K562 (cell line): ENCODE measurements around the gene ISYNA1. TPM values are rescaled to one million over a fixed set of nuclear protein-coding genes. Genes with fewer than 3 reads are reported as not detected.

Experiments used
- CEBPZ ChIP-seq: fragments of 150-350 bp; IDR thresholded peaks from 2 replicates; pipeline ENCODE4 v1.6.1; 2014; ENCODE audit warnings: low read depth, mild to moderate bottlenecking, low read length, borderline replicate concordance
- CTCF ChIP-seq, 3 experiments: IDR thresholded peaks in 2 of 3; conservative IDR thresholded peaks in 1 of 3; 2 replicates each; pipeline ENCODE4 v1.5.1; 2011 to 2012; ENCODE audit warnings: low read length in 3 of 3, mild to moderate bottlenecking in 3 of 3, control low read depth in 2 of 3, improper control_type of control experiment in 1 of 3, inconsistent platforms in 1 of 3, low read depth in 1 of 3, mixed read lengths in 1 of 3, moderate library complexity in 1 of 3; ENCODE audit not compliant: insufficient read depth in 2 of 3
- POLR2G ChIP-seq: fragments of 200-400 bp; formaldehyde crosslinking; IDR thresholded peaks from 2 replicates; pipeline ENCODE4 v1.6.1; 2017; ENCODE audit warnings: low read depth, mild to moderate bottlenecking, antibody characterized with exemption, low read length, moderate library complexity
- RFX7 ChIP-seq: fragments of 250-450 bp; sonication (Bioruptor Pico); IDR thresholded peaks from 2 replicates; pipeline ENCODE4 v1.5.1; 2021; ENCODE audit warnings: mild to moderate bottlenecking
- SMAD4 ChIP-seq: fragments of 250-450 bp; sonication (Bioruptor Pico); conservative IDR thresholded peaks from 2 replicates; pipeline ENCODE4 v1.8.0; 2021; ENCODE audit warnings: inconsistent platforms, mild to moderate bottlenecking, moderate library complexity
- polyA plus RNA-seq, 8 experiments: library from polyadenylated mRNA; depleted of rRNA in 4 of 8; stranded (reverse) in 5 of 8; unstranded in 3 of 8; fragments of >200 nt; fragmentation: Nextera tagmentation in 2 of 8; fragmentation: Illumina TruSeq in 1 of 8; extraction: Ambion mirVana in 2 of 8; extraction: Trizol in 1 of 8; gene quantifications; 2 replicates each; pipeline versions ENCODE4 v1.2.1 to v1.2.3, GENCODE V29; 2011 to 2014; ENCODE audit warnings: inconsistent platforms in 1 of 8, missing spikeins in 1 of 8
- total RNA-seq, 7 experiments: library from RNA; depleted of rRNA in 6 of 7; stranded (reverse); fragments of >200 nt in 6 of 7; fragmentation: Illumina TruSeq in 2 of 7; extraction: Trizol in 2 of 7; gene quantifications; 2 replicates each; pipeline versions ENCODE4 v1.2.1 to v1.2.3, GENCODE V29; 2011 to 2021; ENCODE audit warnings: low replicate concordance in 1 of 7
- TF ChIP-seq, protein P1 (sequence below): sonication (generic); formaldehyde crosslinking; IDR thresholded peaks from 2 replicates; pipeline ENCODE4 v1.8.1; 2023; ENCODE audit warnings: mild to moderate bottlenecking, missing genetic modification reagents
- TF ChIP-seq, protein P2 (sequence below), 2 experiments: fragments of 450-650 bp; IDR thresholded peaks; 2 replicates each; pipeline ENCODE4 v1.6.1; 2018; ENCODE audit warnings: mild to moderate bottlenecking in 2 of 2, low read depth in 1 of 2; ENCODE audit not compliant: partially characterized antibody in 2 of 2

ISYNA1 gene
- total and polyA plus RNA-seq, 9 of the 15 experiments (the other 6 are each of a cell fraction or from before 2014, with no cell fraction given) = 21.8 to 460 (median 93.2) TPM

DNA sequence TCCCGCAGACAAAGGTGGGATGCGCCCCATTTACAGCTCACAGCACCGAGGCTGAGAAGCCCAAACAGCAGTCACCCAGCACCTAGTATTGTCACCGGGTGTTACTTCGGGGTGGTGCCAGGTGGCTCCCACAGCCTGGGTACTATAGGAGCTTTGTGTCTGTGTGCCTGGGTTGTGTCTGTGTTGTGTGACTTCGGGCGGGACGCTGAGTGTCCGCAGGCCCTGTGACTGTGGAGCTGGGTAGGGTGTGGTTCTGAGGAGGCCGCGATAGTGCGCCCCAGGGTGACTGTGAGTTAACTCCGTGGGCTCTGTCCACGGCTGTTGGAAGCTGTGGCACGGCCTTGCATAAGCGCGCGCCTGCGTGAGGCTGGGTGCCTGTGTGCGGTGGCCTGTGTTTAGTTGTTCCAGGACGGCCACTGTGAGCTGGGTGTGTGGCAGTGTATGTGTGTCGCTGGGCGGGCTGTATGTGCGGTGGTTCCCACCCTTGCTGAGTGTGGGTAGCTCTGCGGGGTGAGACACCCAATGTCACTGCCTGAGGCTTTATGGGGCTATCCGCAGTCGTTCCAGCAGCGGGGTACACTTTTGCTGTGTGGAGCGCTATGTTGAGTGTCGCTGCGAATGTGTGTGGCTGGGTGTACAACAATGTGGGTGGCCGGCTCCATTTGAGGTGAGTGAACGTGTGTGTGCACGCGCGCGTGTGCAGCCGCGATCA, 19.3 kb downstream of the ISYNA1 start (continued):
- TF ChIP-seq POLR2G (peak; percentile 73), SMAD4 (peak; percentile 40), CEBPZ (no peak), RFX7 (CRISPR knock-in tag) (no peak), CTCF (IDR thresholded peaks at IDR 0.05 in 2 of 3, conservative IDR thresholded peaks at IDR 0.05 in 1 of 3; ENCODE audit: insufficient read depth in 2 of 3, low read depth in 1 of 3, low read length in 3 of 3) (no peak)
- TF ChIP-seq, protein P1, sequence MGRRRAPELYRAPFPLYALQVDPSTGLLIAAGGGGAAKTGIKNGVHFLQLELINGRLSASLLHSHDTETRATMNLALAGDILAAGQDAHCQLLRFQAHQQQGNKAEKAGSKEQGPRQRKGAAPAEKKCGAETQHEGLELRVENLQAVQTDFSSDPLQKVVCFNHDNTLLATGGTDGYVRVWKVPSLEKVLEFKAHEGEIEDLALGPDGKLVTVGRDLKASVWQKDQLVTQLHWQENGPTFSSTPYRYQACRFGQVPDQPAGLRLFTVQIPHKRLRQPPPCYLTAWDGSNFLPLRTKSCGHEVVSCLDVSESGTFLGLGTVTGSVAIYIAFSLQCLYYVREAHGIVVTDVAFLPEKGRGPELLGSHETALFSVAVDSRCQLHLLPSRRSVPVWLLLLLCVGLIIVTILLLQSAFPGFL (CRISPR knock-in tag) = no peak
- TF ChIP-seq, protein P2, sequence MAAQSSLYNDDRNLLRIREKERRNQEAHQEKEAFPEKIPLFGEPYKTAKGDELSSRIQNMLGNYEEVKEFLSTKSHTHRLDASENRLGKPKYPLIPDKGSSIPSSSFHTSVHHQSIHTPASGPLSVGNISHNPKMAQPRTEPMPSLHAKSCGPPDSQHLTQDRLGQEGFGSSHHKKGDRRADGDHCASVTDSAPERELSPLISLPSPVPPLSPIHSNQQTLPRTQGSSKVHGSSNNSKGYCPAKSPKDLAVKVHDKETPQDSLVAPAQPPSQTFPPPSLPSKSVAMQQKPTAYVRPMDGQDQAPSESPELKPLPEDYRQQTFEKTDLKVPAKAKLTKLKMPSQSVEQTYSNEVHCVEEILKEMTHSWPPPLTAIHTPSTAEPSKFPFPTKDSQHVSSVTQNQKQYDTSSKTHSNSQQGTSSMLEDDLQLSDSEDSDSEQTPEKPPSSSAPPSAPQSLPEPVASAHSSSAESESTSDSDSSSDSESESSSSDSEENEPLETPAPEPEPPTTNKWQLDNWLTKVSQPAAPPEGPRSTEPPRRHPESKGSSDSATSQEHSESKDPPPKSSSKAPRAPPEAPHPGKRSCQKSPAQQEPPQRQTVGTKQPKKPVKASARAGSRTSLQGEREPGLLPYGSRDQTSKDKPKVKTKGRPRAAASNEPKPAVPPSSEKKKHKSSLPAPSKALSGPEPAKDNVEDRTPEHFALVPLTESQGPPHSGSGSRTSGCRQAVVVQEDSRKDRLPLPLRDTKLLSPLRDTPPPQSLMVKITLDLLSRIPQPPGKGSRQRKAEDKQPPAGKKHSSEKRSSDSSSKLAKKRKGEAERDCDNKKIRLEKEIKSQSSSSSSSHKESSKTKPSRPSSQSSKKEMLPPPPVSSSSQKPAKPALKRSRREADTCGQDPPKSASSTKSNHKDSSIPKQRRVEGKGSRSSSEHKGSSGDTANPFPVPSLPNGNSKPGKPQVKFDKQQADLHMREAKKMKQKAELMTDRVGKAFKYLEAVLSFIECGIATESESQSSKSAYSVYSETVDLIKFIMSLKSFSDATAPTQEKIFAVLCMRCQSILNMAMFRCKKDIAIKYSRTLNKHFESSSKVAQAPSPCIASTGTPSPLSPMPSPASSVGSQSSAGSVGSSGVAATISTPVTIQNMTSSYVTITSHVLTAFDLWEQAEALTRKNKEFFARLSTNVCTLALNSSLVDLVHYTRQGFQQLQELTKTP (IDR thresholded peaks at IDR 0.05; ENCODE audit: low read depth in 1 of 2, partially characterized antibody in 2 of 2) = peak in 1 of 2 experiments; percentile 41
